ENCODE results near the gene SLC22A12. TPM values are rescaled to one million over a fixed set of nuclear protein-coding genes. Genes with fewer than 3 reads are reported as not detected.

SLC22A12 gene
- total RNA-seq, 1 donor from 2014 or later = not detected

- TF ChIP-seq CTCF (IDR thresholded peaks at IDR 0.05; ENCODE audit: insufficient read depth, low read length, severe bottlenecking) = no peak
- DNase-seq (ENCODE audit: low read depth) = no peak
- H3K4me3 ChIP-seq (ENCODE audit: low read depth, low read length) = no peak overlapping the region
- no peaks in the 10 kb centered on the region for H3K36me3 ChIP-seq (ENCODE audit: control insufficient read depth, insufficient read depth, low read length)
- FAIRE-seq = no peak
- H3K27me3 ChIP-seq (ENCODE audit: control insufficient read depth, insufficient read depth, low read length) = peaks cover 5% of the 10 kb centered on the region
Measured at GRCh38 chr11:64585150-64585549, 5.9 kb upstream of the SLC22A12 start.

GRCh38 chr11:64586366-64586765 lies 4.7 kb upstream of the SLC22A12 start:
- Histone ChIP-seq H3K4me3 (ENCODE audit: low read depth, low read length) (no peak overlapping the region), H3K36me3 (ENCODE audit: control insufficient read depth, insufficient read depth, low read length) (no peaks in the 10 kb centered on the region), H3K27me3 (ENCODE audit: control insufficient read depth, insufficient read depth, low read length) (peaks cover 1% of the 10 kb centered on the region)
- DNase-seq (ENCODE audit: low read depth) (no peak), FAIRE-seq (no peak)
- TF ChIP-seq CTCF (IDR thresholded peaks at IDR 0.05; ENCODE audit: insufficient read depth, low read length, severe bottlenecking) = no peak

GRCh38 chr11:64588701-64589100 lies 2.3 kb upstream of the SLC22A12 start:
- H3K36me3 ChIP-seq (ENCODE audit: control insufficient read depth, insufficient read depth, low read length) = no peaks in the 10 kb centered on the region
- DNase-seq (ENCODE audit: low read depth) (no peak), FAIRE-seq (no peak)
- H3K4me3 ChIP-seq (ENCODE audit: low read depth, low read length) = no peak overlapping the region
- no peak for TF ChIP-seq CTCF (IDR thresholded peaks at IDR 0.05; ENCODE audit: insufficient read depth, low read length, severe bottlenecking)
- H3K27me3 ChIP-seq (ENCODE audit: control insufficient read depth, insufficient read depth, low read length) = peaks cover 1% of the 10 kb centered on the region

GRCh38 chr11:64591257-64592233 lies 525 bp downstream of the SLC22A12 start:
- DNase-seq (ENCODE audit: low read depth) (no peak), FAIRE-seq (no peak)
- H3K27me3 ChIP-seq (ENCODE audit: control insufficient read depth, insufficient read depth, low read length) = peaks cover 1% of the 10 kb centered on the region
- no peak overlapping the region for H3K4me3 ChIP-seq (ENCODE audit: low read depth, low read length)
- H3K36me3 ChIP-seq (ENCODE audit: control insufficient read depth, insufficient read depth, low read length) = no peaks in the 10 kb centered on the region
- TF ChIP-seq CTCF (IDR thresholded peaks at IDR 0.05; ENCODE audit: insufficient read depth, low read length, severe bottlenecking) = no peak

- H3K4me3 ChIP-seq (ENCODE audit: low read depth, low read length) = no peak overlapping the region
- no peak for TF ChIP-seq CTCF (IDR thresholded peaks at IDR 0.05; ENCODE audit: insufficient read depth, low read length, severe bottlenecking)
- DNase-seq (ENCODE audit: low read depth) (no peak), FAIRE-seq (no peak)
- peaks cover 1% of the 10 kb centered on the region for H3K27me3 ChIP-seq (ENCODE audit: control insufficient read depth, insufficient read depth, low read length)
- H3K36me3 ChIP-seq (ENCODE audit: control insufficient read depth, insufficient read depth, low read length) = no peaks in the 10 kb centered on the region
Measured at GRCh38 chr11:64592234-64592615, 1.2 kb downstream of the SLC22A12 start.
